GM18511 (cell line): ENCODE results near the gene SIAH2.
A peak's percentile ranks its signal among the peaks of the same experiment; 100 is the strongest.

ENCODE experiments used
- ATAC-seq: cut with Tn5 transposase; IDR thresholded peaks from one replicate; pipeline ENCODE4 v1.9.1; 2021; ENCODE audit warnings: mild to moderate bottlenecking, moderate library complexity; ENCODE audit not compliant: unreplicated experiment

The SIAH2 gene

GRCh38 chr3:150749255-150749654 lies 13.7 kb downstream of the SIAH2 start:
- no peak for ATAC-seq

- no peak for ATAC-seq
Observed at GRCh38 chr3:150748684-150749047, 14.3 kb downstream of the SIAH2 start.

- ATAC-seq, result no peak
Observed at GRCh38 chr3:150747886-150748683, 14.9 kb downstream of the SIAH2 start.

GRCh38 chr3:150746791-150747590 lies 16.0 kb downstream of the SIAH2 start:
- no peak for ATAC-seq

DNA sequence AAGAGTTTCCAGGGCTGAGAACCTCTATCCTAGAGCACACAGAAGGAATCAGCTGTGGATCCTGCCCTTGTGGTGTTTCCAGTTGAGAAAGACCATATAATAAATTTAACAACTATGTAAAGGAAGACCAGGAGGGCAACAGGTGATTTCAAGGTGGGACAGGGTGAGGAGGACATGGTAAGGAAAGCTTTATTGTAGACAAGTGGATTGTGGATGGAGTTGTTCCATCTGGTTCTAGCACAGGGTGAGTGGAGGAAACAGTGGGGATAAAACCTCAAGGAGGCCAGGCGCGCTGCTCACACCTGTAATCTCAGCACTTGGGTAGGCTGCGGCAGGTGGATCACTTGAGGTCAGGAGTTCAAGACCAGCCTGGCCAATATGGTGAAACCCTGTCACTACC lies 17.1 kb downstream of the SIAH2 start:
- no peak for ATAC-seq

DNA sequence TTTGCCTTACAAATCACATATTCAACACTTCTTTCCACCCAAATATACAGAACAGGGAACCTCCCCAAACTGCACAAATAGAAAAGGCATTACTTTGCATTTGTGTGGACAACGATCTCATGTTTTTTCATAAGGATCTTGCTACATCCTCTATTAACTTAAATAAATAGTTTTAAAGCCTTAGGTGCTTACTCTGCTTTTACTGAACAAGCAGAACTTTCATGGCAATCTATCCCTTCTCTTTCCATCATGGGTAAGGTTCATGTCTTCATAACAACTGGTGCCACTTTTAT lies 18.1 kb downstream of the SIAH2 start:
- ATAC-seq, result no peak

- ATAC-seq, result no peak
Observed at GRCh38 chr3:150744041-150744918, 18.7 kb downstream of the SIAH2 start.

DNA sequence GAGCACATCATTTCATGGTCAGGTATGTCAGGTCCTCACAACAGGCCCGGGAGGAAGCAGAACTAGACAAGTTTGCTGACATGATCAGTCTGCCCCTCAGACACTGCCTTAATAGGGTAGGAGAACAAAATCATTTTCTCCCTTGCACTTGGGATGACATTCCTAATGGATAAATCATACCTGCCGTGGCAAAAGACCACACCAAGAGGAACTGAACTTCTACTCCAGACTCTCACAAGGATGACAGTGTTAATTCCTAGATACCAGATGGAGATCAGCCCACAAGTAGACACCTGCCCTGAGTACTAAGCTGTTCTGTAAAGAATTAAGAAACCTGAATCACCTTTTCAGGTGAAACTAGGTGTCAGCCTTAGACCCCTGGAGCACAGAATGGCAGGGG lies 19.5 kb downstream of the SIAH2 start:
- ATAC-seq, result no peak

DNA sequence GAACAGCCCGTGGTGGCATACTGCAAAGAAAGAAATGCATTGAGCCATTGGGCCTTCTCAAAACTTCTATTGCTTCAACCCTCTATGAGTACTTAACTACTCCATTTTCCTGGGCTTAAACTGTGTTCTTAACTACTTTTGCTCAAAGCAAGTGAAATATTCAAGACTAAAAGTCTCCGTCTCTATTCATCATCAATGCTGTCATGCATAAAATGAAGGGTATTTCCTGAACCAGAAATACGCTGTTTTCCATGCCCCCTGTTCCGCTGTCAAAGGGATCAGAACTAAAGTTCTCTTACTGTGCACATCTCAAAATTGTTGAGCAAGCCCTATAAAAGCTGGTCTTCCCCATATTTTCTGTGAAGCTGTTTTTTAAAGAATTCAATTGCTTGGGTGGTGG lies 20.3 kb downstream of the SIAH2 start:
- ATAC-seq, result no peak

- no peak for ATAC-seq
Observed at GRCh38 chr3:150742141-150742523, 20.8 kb downstream of the SIAH2 start.

DNA sequence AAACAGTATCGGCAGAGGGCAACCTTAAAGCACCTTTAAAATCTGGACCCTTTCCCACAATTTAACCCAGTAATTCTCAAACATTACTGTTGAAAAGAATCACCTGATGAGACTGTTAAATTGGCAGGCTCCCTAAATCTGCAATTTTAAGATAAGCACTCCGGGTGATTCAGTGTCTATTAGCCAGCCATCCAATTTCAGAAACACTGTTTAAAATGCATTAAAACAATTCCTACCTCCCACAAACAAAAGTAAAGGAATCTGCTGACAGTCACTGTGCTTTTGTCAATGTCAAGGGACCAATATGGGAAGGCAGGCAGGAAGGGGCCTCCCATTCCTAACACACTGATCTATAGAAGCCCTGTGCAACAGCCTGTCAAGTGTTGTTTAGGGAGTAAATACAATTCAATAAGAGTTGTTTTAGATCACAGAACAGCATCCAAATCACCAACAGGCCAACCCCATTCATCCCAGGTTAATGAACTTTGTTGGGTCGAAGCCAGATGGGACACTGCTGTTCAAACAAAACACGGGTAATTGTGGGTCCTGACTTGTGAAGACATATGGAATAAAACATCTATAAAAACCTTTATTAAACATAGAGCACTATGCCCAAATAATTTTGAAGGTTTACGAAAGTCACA lies 21.4 kb downstream of the SIAH2 start:
- ATAC-seq, result no peak

- no peak for ATAC-seq
Observed at GRCh38 chr3:150740733-150741496, 22.1 kb downstream of the SIAH2 start.

- ATAC-seq, result peak; percentile 40
Observed at GRCh38 chr3:150739877-150740645, 22.9 kb downstream of the SIAH2 start.

GRCh38 chr3:150739200-150739863 lies 23.6 kb downstream of the SIAH2 start:
- ATAC-seq, result peak; percentile 45

DNA sequence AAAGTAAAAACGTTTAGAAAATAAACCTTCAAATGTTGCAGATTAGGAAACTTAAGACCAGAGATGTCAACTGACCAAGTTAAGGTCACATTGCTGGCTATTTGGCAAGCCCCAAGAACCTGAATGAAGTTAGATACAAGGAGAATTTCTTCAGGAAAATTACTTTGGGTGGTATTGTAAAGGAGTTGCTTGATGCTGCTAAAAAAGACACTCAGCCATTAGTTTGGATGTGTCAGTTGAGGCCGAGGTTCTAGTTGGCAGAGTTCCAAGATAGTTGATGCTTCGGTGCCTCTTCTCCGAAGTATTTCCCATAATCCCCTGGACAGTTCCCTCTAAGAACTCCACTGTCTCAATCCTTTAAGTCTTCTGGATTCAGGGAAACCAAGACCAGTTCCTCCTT lies 24.3 kb downstream of the SIAH2 start:
- ATAC-seq, result no peak

DNA sequence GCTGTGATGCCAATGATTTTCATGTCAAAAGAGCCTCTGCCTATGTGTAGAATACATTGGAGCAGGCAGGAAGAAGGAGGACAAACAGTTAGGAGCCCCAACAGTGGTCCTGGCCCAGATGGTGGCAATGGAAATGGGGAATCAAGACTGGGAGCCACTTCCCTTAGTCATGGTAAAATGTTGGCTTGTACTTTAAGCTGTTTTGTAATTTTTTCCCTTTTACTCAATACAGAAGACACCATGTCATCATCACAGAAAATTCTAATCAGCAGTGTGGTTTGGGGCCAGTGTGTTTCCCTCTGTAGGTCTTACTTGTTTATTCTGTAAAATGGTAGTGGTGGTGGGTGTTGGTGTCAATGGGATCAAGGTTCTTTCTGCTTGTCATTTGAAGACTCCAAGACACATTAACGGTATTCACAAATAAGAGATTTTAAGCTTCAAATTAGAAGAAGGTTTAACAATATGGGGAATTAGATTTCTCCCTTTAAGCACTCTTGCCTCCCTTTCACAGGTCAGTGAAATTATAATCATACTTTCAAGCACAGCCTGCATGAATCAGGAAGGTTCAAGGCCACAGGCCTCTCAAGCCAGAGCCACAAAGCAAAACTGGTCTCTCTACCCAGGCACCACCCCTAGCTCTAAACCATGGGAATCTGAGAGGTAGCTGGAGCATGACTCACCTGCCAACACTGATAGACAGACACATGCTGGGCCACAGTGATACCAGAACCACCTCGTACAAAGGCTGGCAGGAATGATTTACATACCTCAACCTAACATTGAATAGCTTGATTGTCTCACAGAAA lies 24.9 kb downstream of the SIAH2 start:
- ATAC-seq, result peak; percentile 54

DNA sequence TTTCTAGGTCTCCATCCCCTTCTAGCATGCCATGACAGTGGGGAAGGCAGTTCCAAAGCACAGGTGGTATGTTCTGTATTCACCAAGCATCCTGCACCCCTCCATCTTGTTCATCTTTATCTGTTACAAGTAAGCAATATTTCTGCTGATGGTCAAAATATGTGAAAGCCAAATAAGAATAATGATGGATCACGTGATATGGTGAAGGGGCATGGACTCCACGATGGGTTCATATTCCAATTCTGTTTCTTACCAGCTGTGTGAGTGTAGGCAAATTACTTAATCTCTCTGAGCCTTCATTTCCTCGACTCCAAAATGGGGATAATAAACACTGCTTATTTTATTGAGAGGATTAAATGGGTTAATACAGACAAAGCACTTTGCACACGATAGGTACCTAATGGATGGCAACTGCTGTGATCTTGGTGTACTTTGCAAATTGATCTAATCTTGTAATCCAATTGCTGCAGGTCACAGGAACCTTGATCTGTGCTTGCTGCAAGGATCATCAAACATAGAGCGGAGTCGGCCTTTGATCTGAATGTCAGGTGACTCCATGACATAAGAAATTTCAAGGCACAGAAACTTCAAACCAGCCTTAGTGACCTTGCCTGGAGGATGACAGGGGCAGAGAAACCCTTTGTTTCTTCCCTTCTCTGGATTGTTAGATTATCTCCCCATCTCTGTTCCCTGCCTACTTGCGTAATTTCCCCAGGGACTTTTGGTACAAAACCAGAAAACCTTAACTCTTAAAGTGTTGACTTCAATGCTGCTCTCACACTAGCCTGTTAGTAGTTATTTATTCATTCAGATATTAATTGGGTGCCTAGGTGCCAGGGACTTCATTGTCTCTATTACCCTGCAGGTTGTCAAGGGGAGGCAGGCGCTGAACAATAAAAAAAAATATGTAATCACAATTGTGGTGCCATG lies 25.8 kb downstream of the SIAH2 start:
- ATAC-seq, result no peak
